ENCODE results near the gene HSD17B10.
"Not testable (repeated sequence)": the region's sequence is repeated elsewhere in the genome, so short reads cannot be mapped to it uniquely, and the experiment has no call there.

The HSD17B10 gene

DNA sequence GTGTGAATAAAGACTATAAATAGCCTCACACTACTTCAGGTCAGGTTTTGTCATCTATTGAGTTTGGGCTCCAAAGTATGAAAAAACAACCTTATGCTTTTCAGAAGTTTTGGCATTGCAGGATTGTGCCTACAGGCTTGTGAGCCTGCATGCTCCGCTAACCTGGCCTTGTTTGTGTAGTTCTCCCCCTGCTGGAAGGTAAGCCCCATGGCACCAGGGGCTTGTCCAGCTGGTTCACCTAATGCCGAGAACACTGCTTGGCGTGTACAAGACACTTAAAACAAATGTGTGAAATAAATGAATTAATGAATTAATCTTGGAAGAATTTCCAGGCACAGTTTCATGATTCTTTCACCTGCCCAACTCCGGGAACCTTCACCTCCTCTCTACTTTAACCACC lies 1.8 kb upstream of the HSD17B10 start:
- DNase-seq, result peak; percentile 67 to 68

DNA sequence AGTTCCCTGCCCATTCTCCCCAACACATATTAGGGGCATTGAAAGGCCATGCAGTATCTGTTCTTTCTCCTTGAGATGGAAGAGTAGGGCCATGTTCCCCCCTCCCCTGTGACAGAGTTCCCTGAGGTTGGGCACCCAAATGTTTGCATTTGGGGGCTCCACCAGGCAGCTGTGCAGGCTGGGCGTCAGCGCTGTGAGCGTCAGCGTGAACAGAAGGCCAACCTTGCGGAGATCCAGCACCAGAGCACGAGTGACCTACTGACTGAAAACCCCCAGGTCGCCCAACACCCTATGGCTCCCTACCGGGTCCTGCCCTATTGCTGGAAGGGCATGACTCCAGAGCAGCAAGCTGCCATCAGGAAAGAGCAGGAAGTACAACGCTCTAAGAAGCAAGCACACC lies 3.9 kb downstream of the HSD17B10 start:
- no peak for DNase-seq

DNA sequence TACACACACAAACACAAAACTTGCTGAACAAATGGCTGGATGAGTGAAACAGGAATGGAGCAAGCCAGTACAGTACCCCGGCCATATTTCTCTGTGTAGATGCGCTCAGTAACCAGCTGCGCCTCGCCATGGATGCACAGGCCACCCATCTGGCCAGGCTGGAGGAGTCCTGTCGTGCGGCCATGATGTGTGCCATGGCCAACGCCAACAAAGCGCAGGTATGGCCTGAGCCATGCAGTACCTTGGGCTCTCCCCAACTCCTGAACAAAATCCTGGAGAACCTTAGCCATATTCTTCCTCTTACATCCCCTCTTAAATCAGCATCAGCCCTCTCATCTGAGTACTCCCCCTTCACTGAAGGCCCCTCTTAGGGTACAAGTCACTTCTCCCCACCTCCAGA lies 4.4 kb downstream of the HSD17B10 start:
- DNase-seq, result no peak

DNA sequence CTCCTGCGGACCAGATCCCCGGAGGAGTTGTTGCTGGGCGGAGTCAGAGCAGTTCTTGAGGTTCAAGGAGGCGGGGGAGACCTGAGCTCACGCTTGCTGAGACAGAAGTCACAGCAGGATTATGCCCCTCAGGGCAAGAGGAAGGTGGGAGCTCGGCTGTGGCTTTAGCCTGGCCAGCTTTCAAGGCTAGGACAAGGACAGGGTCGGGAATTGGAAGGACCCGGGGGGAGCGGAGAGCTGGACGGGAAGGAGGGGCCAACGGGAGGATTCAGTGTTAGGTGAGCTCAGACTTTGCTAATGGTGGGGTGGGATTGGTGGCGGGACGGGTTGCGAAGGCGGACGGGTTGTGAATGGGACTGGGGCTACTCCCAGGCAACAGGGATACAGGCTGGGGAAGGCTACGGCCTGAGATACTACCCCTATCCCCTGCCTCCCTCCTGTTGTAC lies 11.3 kb downstream of the HSD17B10 start, which contains the start of gene RIBC1:
TSS of gene RIBC1 (plus strand) at position 13 of the 446 bp plus-strand sequence. CDS start 3,404 bp downstream, outside the sequence.
- DNase-seq, result no peak

DNA sequence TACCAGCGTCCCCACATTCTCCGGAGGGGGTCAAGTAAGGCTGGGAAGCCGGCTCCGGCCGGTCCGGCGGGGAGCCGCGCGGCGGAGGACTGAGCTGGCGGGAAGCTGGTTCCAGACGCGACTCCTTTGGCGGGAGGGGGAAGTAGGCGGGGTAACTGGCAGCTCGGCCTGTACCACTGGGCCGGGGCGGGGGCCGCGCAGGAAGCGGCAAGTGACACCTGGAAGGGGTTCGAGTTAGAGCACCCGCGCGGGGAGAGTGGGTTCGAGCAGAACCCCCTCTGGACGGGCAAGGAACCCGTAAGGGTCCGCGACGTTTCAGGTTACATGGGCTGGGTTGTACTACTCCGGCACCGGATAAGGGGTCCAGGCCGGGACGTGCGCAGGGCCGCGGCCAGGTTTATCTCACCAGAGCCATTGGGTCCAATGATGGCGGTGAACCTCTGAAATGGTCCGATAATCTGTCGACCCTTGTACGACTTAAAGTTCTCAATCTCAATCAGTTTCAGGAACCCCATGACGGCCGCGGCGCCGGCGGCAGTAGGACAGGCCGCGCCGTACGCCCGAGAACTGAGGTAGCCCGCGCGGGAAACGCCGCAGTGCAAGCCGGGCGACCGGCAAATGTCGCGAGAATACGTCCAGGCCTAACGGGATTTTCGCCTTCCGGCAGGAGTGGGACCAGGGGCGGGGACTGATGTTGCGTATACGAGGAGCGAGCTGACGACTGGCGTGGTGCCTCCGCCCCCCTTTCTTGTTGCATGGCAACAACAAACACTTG lies 11.9 kb downstream of the HSD17B10 start, which contains the start of gene SMC1A:
TSS of gene SMC1A (minus strand) at position 569 of the 775 bp plus-strand sequence. CDS start at position 515, 54 bp downstream.
- DNase-seq, result peak; percentile 95 to 97

DNA sequence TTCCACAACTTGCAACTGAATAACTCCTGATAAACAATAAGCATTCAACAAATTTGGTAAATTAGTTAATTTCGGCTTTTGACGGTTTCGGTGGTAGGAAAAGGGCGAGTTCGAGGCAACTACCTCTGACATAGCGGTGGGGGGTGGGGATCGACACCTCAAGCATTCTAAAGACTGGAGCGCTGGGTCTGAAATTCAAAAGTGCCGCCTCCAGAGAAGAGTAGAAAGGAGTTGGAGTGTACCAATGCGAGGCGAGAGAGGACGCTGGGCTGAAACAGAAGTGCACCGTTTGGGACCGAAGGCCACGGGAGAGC lies 12.4 kb downstream of the HSD17B10 start:
- no peak for DNase-seq

DNA sequence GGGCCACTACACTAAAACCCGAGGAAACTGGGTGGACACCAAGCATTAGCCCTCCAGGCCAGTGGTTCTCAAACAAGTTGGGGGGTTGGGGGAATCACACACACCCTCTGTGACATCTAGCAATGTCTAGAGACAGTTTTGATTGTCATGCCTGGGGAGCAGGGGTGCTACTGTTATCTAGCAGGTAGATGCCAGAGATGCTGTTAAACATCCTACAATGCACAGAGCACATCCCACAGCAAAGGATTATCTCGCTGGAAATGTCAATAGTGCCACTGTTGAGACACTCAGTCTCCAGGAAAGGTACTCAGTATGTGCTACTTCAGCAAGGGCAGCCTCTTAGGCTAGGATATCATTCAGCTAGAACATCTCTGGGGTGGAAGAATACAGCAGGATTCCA lies 13.0 kb downstream of the HSD17B10 start:
- DNase-seq, result no peak

DNA sequence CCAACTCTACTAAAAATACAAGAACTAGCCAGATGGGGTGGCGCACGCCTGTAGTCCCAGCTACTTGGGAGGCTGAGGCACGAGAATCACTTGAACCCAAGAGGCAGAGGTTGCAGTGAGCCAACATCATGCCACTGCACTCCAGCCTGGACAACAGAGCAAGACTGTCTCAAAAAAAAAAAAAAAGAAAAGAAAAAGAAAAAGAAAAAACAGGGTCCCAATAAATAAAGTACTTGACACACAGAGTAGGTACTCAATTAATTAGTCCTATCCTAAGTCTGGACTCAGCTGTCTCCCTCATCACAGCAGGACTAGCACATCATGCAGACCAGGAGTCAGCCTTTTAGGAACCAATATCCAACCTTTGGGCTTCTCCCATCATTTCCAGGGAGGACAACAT lies 13.8 kb downstream of the HSD17B10 start:
- not testable (repeated sequence) for DNase-seq

DNA sequence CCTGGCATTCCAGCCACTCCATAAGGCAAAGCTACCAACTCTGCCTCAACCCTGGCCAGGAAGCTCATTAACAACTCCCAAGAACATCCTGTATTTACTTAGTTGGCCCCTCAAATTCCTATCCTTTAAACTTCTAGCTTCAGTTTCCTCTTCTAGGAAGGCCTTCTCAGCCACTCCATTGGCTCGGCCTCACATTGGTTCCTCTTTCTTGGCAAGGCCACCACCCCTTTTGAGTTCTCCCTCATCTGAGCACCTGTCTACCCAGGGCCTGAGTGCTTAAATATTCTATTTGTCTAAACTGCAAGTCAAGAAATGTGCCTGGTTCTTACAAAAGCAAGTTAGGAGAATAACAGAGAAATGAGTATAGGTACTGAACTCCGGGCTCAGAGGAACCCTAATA lies 21.7 kb downstream of the HSD17B10 start:
- no peak for DNase-seq

DNA sequence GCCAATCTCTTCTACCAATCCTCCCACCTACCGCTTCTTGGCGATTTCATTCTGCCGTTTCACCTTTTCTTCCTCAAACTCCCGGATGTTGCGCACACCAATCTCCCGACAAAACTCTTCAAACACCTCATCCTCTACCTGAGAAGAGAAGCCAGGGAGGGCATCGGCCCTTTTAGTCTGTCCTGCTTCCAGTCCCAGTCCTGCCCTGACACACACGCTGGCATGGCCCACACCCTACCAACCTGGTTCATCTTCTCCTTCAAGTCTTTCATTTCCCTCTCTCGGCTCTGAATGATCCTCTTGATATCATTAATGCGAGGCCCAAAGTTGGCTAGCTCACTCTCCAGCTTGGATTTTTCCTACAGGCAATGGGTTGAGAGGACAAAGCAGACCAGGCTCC lies 30.6 kb downstream of the HSD17B10 start:
- DNase-seq, result no peak

DNA sequence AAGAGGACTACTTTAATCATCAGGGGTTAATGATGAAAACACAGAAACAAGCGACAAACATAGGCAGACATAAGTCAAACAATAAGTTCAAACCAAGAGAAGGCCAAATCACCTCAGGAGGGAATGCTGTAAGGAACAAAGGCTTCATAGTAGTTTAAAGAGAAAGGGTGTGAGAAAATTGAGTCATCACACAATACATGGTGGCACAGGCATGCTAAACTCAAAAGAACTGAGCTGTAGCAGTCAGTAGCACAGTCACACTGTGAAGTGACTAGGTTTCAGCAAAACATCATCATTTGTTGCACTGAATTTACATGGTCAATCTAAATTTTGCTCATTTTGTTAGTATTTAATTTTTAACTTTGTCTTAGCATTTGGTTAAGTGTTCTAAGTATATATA lies 36.0 kb downstream of the HSD17B10 start:
- no peak for DNase-seq

DNA sequence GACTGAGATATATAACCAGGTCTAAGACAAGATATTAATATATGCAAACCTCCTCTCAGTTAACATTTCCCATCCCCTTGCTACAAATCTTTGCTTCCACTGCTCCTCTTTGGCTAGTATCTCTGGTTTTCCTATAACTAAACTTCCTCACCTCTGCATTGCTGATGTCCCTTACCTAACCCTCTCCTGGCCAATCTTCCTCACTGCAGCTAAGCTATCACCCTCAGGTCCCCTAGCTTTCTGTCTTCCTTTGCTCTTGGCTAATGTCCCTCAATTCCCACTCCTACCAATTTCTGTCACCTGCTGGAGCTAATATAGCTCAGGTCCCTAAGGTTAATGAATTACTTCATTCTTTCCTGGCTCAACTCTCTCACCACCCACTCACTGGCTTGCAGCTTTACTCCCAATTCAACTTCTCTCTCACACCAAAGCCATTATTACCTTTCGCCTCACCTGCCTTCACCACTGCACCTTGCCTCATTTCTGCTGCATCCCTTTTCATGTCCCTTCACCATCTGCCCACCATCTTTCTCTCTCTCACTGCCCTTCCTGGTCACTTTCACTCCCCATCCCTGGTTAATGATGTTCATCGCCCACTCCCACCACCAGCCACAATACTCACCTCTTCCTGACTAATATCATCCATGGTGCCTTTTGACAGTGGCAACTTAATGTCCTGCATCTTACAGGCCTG lies 38.4 kb downstream of the HSD17B10 start:
- DNase-seq, result no peak

DNA sequence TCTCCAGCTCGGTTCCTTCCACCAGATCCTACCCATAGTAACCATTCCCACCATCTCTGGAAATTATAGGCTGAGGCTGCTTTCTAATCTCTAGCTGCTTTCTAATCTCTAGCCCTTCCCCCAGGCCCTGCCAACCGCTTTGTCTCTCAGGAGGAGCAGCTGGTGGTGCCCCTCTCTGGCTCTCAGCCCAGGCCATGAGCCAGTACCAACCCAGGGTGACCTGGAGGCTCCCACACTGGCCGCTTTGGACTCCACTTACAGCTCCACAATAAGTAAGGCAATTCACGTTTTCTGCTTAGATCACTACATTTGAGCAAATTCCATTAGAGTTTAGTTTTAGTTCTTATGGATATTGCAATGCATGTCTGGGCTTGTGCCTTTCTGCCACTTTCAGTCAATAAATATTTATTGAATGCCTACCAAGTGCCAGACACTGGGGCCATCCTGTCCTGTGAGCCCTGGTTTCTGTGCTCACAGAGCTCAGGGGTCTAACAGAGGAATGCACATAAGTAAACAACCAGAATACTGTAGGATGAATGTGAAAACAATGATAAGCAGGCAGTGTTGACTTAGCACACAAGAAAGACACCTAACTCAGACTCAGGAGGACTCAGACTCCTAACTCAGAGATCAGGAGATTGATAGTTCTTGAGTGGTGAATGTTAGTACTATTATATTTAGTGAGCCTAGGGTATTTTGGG lies 50.6 kb downstream of the HSD17B10 start:
- DNase-seq, result no peak
